WTC11 (cell line): ENCODE data around the gene TRIM9. TPM values are rescaled to one million over a fixed set of nuclear protein-coding genes. Genes with fewer than 3 reads are reported as not detected.

Experiments used
- ATAC-seq: fragments of 200-7000 bp; cut with Tn5 transposase; 2 replicates; pipeline ENCODE4 v1.10.0; 2021; ENCODE audit warnings: mild to moderate bottlenecking, moderate library complexity
- CTCF ChIA-PET: fragments of 300-600 bp; sonication (Branson Sonifier 250); formaldehyde crosslinking; loops from one replicate; lab custom pipeline; 2021; ENCODE audit warnings: antibody characterized with exemption; lab: Charles Lee
- POLR2A ChIA-PET: fragments of 350-600 bp; sonication (Branson Sonifier 250); formaldehyde crosslinking; loops from one replicate; lab custom pipeline; 2021; ENCODE audit warnings: antibody characterized with exemption; lab: Charles Lee
- DNase-seq: peaks from one replicate; pipeline ENCODE4 v3.0.0; 2021; ENCODE audit warnings: low spot score
- H3K27ac Mint-ChIP-seq: 2 replicates; pipeline ENCODE4 v1.8.0; 2021; ENCODE audit warnings: mixed read lengths
- H3K27me3 Mint-ChIP-seq: 2 replicates; pipeline ENCODE4 v1.8.0; 2021; ENCODE audit warnings: low read depth, mild to moderate bottlenecking, moderate library complexity, mixed read lengths
- H3K36me3 Mint-ChIP-seq: 2 replicates; pipeline ENCODE4 v1.8.0; 2021; ENCODE audit warnings: mixed read lengths
- H3K4me1 Mint-ChIP-seq: 2 replicates; pipeline ENCODE4 v1.8.0; 2022; ENCODE audit warnings: mixed read lengths
- H3K4me3 Mint-ChIP-seq: 2 replicates; pipeline ENCODE4 v1.8.0; 2021; ENCODE audit warnings: mild to moderate bottlenecking, moderate library complexity, mixed read lengths
- H3K9me3 Mint-ChIP-seq: 2 replicates; pipeline ENCODE4 v1.8.0; 2021; ENCODE audit warnings: mixed read lengths
- ATF3 ChIP-seq: sonication (generic); formaldehyde crosslinking; conservative IDR thresholded peaks from 2 replicates; pipeline ENCODE4 v1.8.1; 2022; ENCODE audit warnings: mild to moderate bottlenecking, missing genetic modification reagents
- CREM ChIP-seq: sonication (generic); formaldehyde crosslinking; IDR thresholded peaks from 2 replicates; pipeline ENCODE4 v1.8.1; 2022; ENCODE audit warnings: mild to moderate bottlenecking, missing genetic modification reagents, moderate library complexity
- CTCF ChIP-seq: fragments of 200-600 bp; IDR thresholded peaks from 2 replicates; pipeline ENCODE4 v1.8.0; 2022; ENCODE audit warnings: antibody characterized with exemption
- E2F1 ChIP-seq: sonication (generic); formaldehyde crosslinking; IDR thresholded peaks from 2 replicates; pipeline ENCODE4 v1.8.0; 2022; ENCODE audit warnings: mild to moderate bottlenecking, missing genetic modification reagents
- ETV6 ChIP-seq: sonication (generic); formaldehyde crosslinking; IDR thresholded peaks from 2 replicates; pipeline ENCODE4 v1.8.1; 2022; ENCODE audit warnings: mild to moderate bottlenecking, missing genetic modification reagents
- NFATC4 ChIP-seq: fragments of 250-450 bp; sonication (Bioruptor Pico); IDR thresholded peaks from 2 replicates; pipeline ENCODE4 v1.9.0; 2021; ENCODE audit warnings: mild to moderate bottlenecking
- NR2C2 ChIP-seq: sonication (generic); formaldehyde crosslinking; IDR thresholded peaks from 2 replicates; pipeline ENCODE4 v1.8.0; 2022; ENCODE audit warnings: mild to moderate bottlenecking, missing genetic modification reagents
- PRRX2 ChIP-seq: fragments of 250-450 bp; sonication (Bioruptor Pico); IDR thresholded peaks from 2 replicates; pipeline ENCODE4 v1.8.0; 2021; ENCODE audit warnings: mild to moderate bottlenecking
- SMAD3 ChIP-seq: sonication (generic); formaldehyde crosslinking; IDR thresholded peaks from 2 replicates; pipeline ENCODE4 v1.8.0; 2022; ENCODE audit warnings: missing genetic modification reagents, mild to moderate bottlenecking, borderline replicate concordance
- SOX15 ChIP-seq: fragments of 250-450 bp; sonication (Bioruptor Pico); IDR thresholded peaks from 2 replicates; pipeline ENCODE4 v1.9.0; 2021; ENCODE audit warnings: mild to moderate bottlenecking
- STAT6 ChIP-seq: sonication (generic); formaldehyde crosslinking; conservative IDR thresholded peaks from 2 replicates; pipeline ENCODE4 v1.8.1; 2023; ENCODE audit warnings: mild to moderate bottlenecking, low read depth, missing genetic modification reagents, moderate library complexity
- TCF7 ChIP-seq: sonication (generic); formaldehyde crosslinking; IDR thresholded peaks from 2 replicates; pipeline ENCODE4 v1.8.0; 2022; ENCODE audit warnings: mild to moderate bottlenecking, low read depth, missing genetic modification reagents, moderate library complexity
- TP53 ChIP-seq: sonication (generic); formaldehyde crosslinking; IDR thresholded peaks from 2 replicates; pipeline ENCODE4 v1.8.1; 2023; ENCODE audit warnings: mild to moderate bottlenecking, missing genetic modification reagents
- ZNF396 ChIP-seq: fragments of 250-450 bp; sonication (Bioruptor Pico); IDR thresholded peaks from 2 replicates; pipeline ENCODE4 v1.8.0; 2021; ENCODE audit warnings: mild to moderate bottlenecking, moderate library complexity, borderline replicate concordance
- ZNF512 ChIP-seq: sonication (generic); formaldehyde crosslinking; IDR thresholded peaks from 2 replicates; pipeline ENCODE4 v1.8.1; 2022; ENCODE audit warnings: missing genetic modification reagents, borderline replicate concordance
- ZNF532 ChIP-seq: fragments of 250-450 bp; sonication (Bioruptor Pico); IDR thresholded peaks from 2 replicates; pipeline ENCODE4 v1.9.0; 2021; ENCODE audit warnings: mild to moderate bottlenecking, borderline replicate concordance
- ZNF671 ChIP-seq: fragments of 250-450 bp; sonication (Bioruptor Pico); IDR thresholded peaks from 2 replicates; pipeline ENCODE4 v1.8.0; 2021; ENCODE audit warnings: mild to moderate bottlenecking
- total RNA-seq: library from RNA; stranded (reverse); gene quantifications from 3 replicates; pipeline ENCODE4 v1.2.3, GENCODE V29; 2021

Gene TRIM9
- total RNA-seq, 1 experiment from 2014 or later: 4.0 TPM

- TF ChIP-seq STAT6 (CRISPR knock-in tag) (no peak), TP53 (no peak), PRRX2 (CRISPR knock-in tag) (no peak), ZNF671 (no peak)
- ATAC-seq: no peak
- DNase-seq: no peak
- peaks cover 12% of the 10 kb centered on the region for H3K36me3 Mint-ChIP-seq
- no peak overlapping the region for H3K27ac Mint-ChIP-seq
- ChIA-PET POLR2A (no interaction called here), CTCF (no interaction called here)
- no peaks in the 10 kb centered on the region for H3K27me3 Mint-ChIP-seq
- 0 out of 2 replicates have a peak, but pooled peaks cover 6% of the 10 kb centered on the region for H3K4me1 Mint-ChIP-seq
- H3K4me3 Mint-ChIP-seq: no peak overlapping the region
- peaks cover 11% of the 10 kb centered on the region for H3K9me3 Mint-ChIP-seq
Observed at GRCh38 chr14:51020024-51020710, 74.7 kb downstream of the TRIM9 start.

- CTCF ChIA-PET: no interaction called here
- no peak for TF ChIP-seq SMAD3
- TF ChIP-seq STAT6 (CRISPR knock-in tag): no peak
- no peak for TF ChIP-seq ZNF512 (CRISPR knock-in tag)
- no peak for TF ChIP-seq NFATC4 (CRISPR knock-in tag)
- no peak for TF ChIP-seq NR2C2 (CRISPR knock-in tag)
- TF ChIP-seq ZNF396 (CRISPR knock-in tag): no peak
- TF ChIP-seq ZNF671: no peak
- TF ChIP-seq TCF7 (CRISPR knock-in tag): no peak
- TF ChIP-seq CTCF: no peak
- no peak for TF ChIP-seq ZNF532 (CRISPR knock-in tag)
- TF ChIP-seq ATF3 (CRISPR knock-in tag): no peak
- TF ChIP-seq ETV6 (CRISPR knock-in tag): no peak
- TF ChIP-seq CREM: no peak
- no peak for TF ChIP-seq SOX15 (CRISPR knock-in tag)
- TF ChIP-seq E2F1 (CRISPR knock-in tag): no peak
Observed at GRCh38 chr14:51019089-51019488, 75.8 kb downstream of the TRIM9 start.

More at GRCh38 chr14:51019089-51019488, 75.8 kb downstream of the TRIM9 start:
- 0 out of 2 replicates have a peak, but pooled peaks cover 2% of the 10 kb centered on the region for H3K4me1 Mint-ChIP-seq
- DNase-seq (no peak), ATAC-seq (no peak)
- no peaks in the 10 kb centered on the region for H3K27me3 Mint-ChIP-seq
- POLR2A ChIA-PET: no interaction called here
- H3K4me3 Mint-ChIP-seq: no peak overlapping the region
- peaks cover 11% of the 10 kb centered on the region for H3K9me3 Mint-ChIP-seq
- H3K36me3 Mint-ChIP-seq: peaks cover 12% of the 10 kb centered on the region
- no peak overlapping the region for H3K27ac Mint-ChIP-seq
